DMS53 treated with DMSO at 0.1 percent for 48 hours (cell line): ENCODE measurements around the gene SAMM50.

Experiments used
- DNase-seq: peaks from one replicate; lab custom pipeline; 2025; ENCODE audit not compliant: unreplicated experiment; lab: John Stamatoyannopoulos, UW

Gene SAMM50

GRCh38 chr22:43955040-43955882 is at the start of gene SAMM50:
Gene SAMM50 (plus strand): TSS chr22:43955442. CDS start chr22:43955578, 136 bp downstream.
- DNase-seq, result peak; percentile 74

- DNase-seq, result no peak
These were observed 49.6 kb upstream of the SAMM50 start for GRCh38 chr22:43905681-43906080.

GRCh38 chr22:43909708-43910107 is 45.5 kb upstream of the SAMM50 start:
- DNase-seq, result no peak

GRCh38 chr22:43910178-43910695 is 45.0 kb upstream of the SAMM50 start:
- DNase-seq, result peak; percentile 23

- no peak for DNase-seq
These were observed 43.9 kb upstream of the SAMM50 start for GRCh38 chr22:43911351-43911750.

- DNase-seq, result no peak
These were observed 37.7 kb upstream of the SAMM50 start for GRCh38 chr22:43917521-43917920.

- DNase-seq, result no peak
These were observed 35.9 kb upstream of the SAMM50 start for GRCh38 chr22:43919106-43919973.

- no peak for DNase-seq
These were observed 33.9 kb upstream of the SAMM50 start for GRCh38 chr22:43921370-43921769.

GRCh38 chr22:43922123-43922522 is 33.1 kb upstream of the SAMM50 start:
- DNase-seq, result no peak

GRCh38 chr22:43923191-43923590 is 32.1 kb upstream of the SAMM50 start:
- DNase-seq, result peak; percentile 42

GRCh38 chr22:43923631-43924464 is 31.4 kb upstream of the SAMM50 start, which contains the start of gene PNPLA3:
Gene PNPLA3 (plus strand): TSS chr22:43923805. CDS start chr22:43923912, 107 bp downstream.
- peak; percentile 71 for DNase-seq

- no peak for DNase-seq
These were observed 30.4 kb upstream of the SAMM50 start for GRCh38 chr22:43924877-43925276.

GRCh38 chr22:43925433-43926348 is 29.6 kb upstream of the SAMM50 start:
- no peak for DNase-seq

- no peak for DNase-seq
These were observed 28.9 kb upstream of the SAMM50 start for GRCh38 chr22:43926349-43926710.

GRCh38 chr22:43928468-43928867 is 26.8 kb upstream of the SAMM50 start:
- no peak for DNase-seq

GRCh38 chr22:43928908-43929307 is 26.3 kb upstream of the SAMM50 start:
- DNase-seq, result no peak

GRCh38 chr22:43931771-43932170 is 23.5 kb upstream of the SAMM50 start:
- DNase-seq, result no peak

- DNase-seq, result no peak
These were observed 13.8 kb upstream of the SAMM50 start for GRCh38 chr22:43941449-43941848.

GRCh38 chr22:43944670-43945430 is 10.4 kb upstream of the SAMM50 start:
- no peak for DNase-seq
